Measurements from ENCODE around the gene NUP214.

Gene NUP214

GRCh38 chr9:131092030-131092429, 33.4 kb upstream of the NUP214 start:
- H3K4me1 ChIP-seq (ENCODE audit: low read length), result no peaks in the 10 kb centered on the region
- no peak overlapping the region for H2AFZ ChIP-seq (ENCODE audit: low read depth, low read length)
- H3K4me2 ChIP-seq (ENCODE audit: low read length), result no peak overlapping the region
- H3K4me3 ChIP-seq (ENCODE audit: low read length), result no peak overlapping the region
- H4K20me1 ChIP-seq (ENCODE audit: insufficient read depth, low read length), result no peaks in the 10 kb centered on the region
- H3K9me3 ChIP-seq (ENCODE audit: insufficient read depth, low read length), result no peaks in the 10 kb centered on the region
- TF ChIP-seq CTCF (IDR thresholded peaks at IDR 0.05; ENCODE audit: low read depth, low read length), result no peak
- TF ChIP-seq EZH2phosphoT487 (IDR thresholded peaks at IDR 0.05; ENCODE audit: low read depth), result no peak
- H3K27me3 ChIP-seq (ENCODE audit: low read depth, low read length), result peaks cover 12% of the 10 kb centered on the region; the same call in 1 of the 2 replicates
- no peaks in the 10 kb centered on the region for H3K79me2 ChIP-seq (ENCODE audit: low read length)
- no peaks in the 10 kb centered on the region for H3K36me3 ChIP-seq (replicated peaks; ENCODE audit: low read depth, low read length)
- H3K27ac ChIP-seq (ENCODE audit: low read length), result no peak overlapping the region
- H3K9ac ChIP-seq (ENCODE audit: low read length), result no peak overlapping the region

- no peaks in the 10 kb centered on the region for H3K9me3 ChIP-seq (ENCODE audit: insufficient read depth, low read length)
- no peaks in the 10 kb centered on the region for H3K36me3 ChIP-seq (replicated peaks; ENCODE audit: low read depth, low read length)
- no peaks in the 10 kb centered on the region for H4K20me1 ChIP-seq (ENCODE audit: insufficient read depth, low read length)
- no peak overlapping the region for H3K4me3 ChIP-seq (ENCODE audit: low read length)
- no peak overlapping the region for H2AFZ ChIP-seq (ENCODE audit: low read depth, low read length)
- peaks cover 12% of the 10 kb centered on the region; the same call in 1 of the 2 replicates for H3K27me3 ChIP-seq (ENCODE audit: low read depth, low read length)
- no peaks in the 10 kb centered on the region for H3K4me1 ChIP-seq (ENCODE audit: low read length)
- TF ChIP-seq EZH2phosphoT487 (IDR thresholded peaks at IDR 0.05; ENCODE audit: low read depth) (no peak), CTCF (IDR thresholded peaks at IDR 0.05; ENCODE audit: low read depth, low read length) (no peak)
- no peak overlapping the region for H3K9ac ChIP-seq (ENCODE audit: low read length)
- no peak overlapping the region for H3K27ac ChIP-seq (ENCODE audit: low read length)
- H3K4me2 ChIP-seq (ENCODE audit: low read length), result no peak overlapping the region
- no peaks in the 10 kb centered on the region for H3K79me2 ChIP-seq (ENCODE audit: low read length)
Observed at GRCh38 chr9:131092548-131093440, 32.6 kb upstream of the NUP214 start.

GRCh38 chr9:131094015-131094414, 31.4 kb upstream of the NUP214 start:
- Histone ChIP-seq H3K79me2 (ENCODE audit: low read length) (no peaks in the 10 kb centered on the region), H3K9me3 (ENCODE audit: insufficient read depth, low read length) (no peaks in the 10 kb centered on the region), H3K4me1 (ENCODE audit: low read length) (no peaks in the 10 kb centered on the region), H2AFZ (ENCODE audit: low read depth, low read length) (no peak overlapping the region), H4K20me1 (ENCODE audit: insufficient read depth, low read length) (no peaks in the 10 kb centered on the region), H3K27ac (ENCODE audit: low read length) (no peak overlapping the region), H3K27me3 (ENCODE audit: low read depth, low read length) (peaks cover 12% of the 10 kb centered on the region; the same call in 1 of the 2 replicates), H3K9ac (ENCODE audit: low read length) (no peak overlapping the region), H3K36me3 (replicated peaks; ENCODE audit: low read depth, low read length) (no peaks in the 10 kb centered on the region), H3K4me2 (ENCODE audit: low read length) (no peak overlapping the region), H3K4me3 (ENCODE audit: low read length) (no peak overlapping the region)
- TF ChIP-seq CTCF (IDR thresholded peaks at IDR 0.05; ENCODE audit: low read depth, low read length) (no peak), EZH2phosphoT487 (IDR thresholded peaks at IDR 0.05; ENCODE audit: low read depth) (no peak)

- H2AFZ ChIP-seq (ENCODE audit: low read depth, low read length), result no peak overlapping the region
- no peaks in the 10 kb centered on the region for H3K4me1 ChIP-seq (ENCODE audit: low read length)
- H3K27me3 ChIP-seq (ENCODE audit: low read depth, low read length), result peaks cover 12% of the 10 kb centered on the region; the same call in 1 of the 2 replicates
- no peak overlapping the region for H3K4me3 ChIP-seq (ENCODE audit: low read length)
- H3K9ac ChIP-seq (ENCODE audit: low read length), result no peak overlapping the region
- no peaks in the 10 kb centered on the region for H3K9me3 ChIP-seq (ENCODE audit: insufficient read depth, low read length)
- no peak for TF ChIP-seq EZH2phosphoT487 (IDR thresholded peaks at IDR 0.05; ENCODE audit: low read depth)
- no peak for TF ChIP-seq CTCF (IDR thresholded peaks at IDR 0.05; ENCODE audit: low read depth, low read length)
- no peak overlapping the region for H3K27ac ChIP-seq (ENCODE audit: low read length)
- no peaks in the 10 kb centered on the region for H3K36me3 ChIP-seq (replicated peaks; ENCODE audit: low read depth, low read length)
- H3K4me2 ChIP-seq (ENCODE audit: low read length), result no peak overlapping the region
- no peaks in the 10 kb centered on the region for H4K20me1 ChIP-seq (ENCODE audit: insufficient read depth, low read length)
- H3K79me2 ChIP-seq (ENCODE audit: low read length), result no peaks in the 10 kb centered on the region
Observed at GRCh38 chr9:131094622-131095021, 30.8 kb upstream of the NUP214 start.
